ENCODE data around the gene MYO18A.

GRCh38 chr17:29059281-29059680 is 120.9 kb downstream of the MYO18A start:
- no peak for TF ChIP-seq SIN3A (IDR thresholded peaks at IDR 0.05; ENCODE audit: borderline replicate concordance, insufficient read depth, low read length)
- no peak for TF ChIP-seq POLR2AphosphoS5 (IDR thresholded peaks at IDR 0.05; ENCODE audit: low read depth, low read length)
- TF ChIP-seq TAF1 (IDR thresholded peaks at IDR 0.05; ENCODE audit: borderline replicate concordance, insufficient read depth, low read length), result no peak
- no peak for TF ChIP-seq REST (IDR thresholded peaks at IDR 0.05; ENCODE audit: insufficient read depth in 1 of 2, low read depth in 2 of 2, low read length in 2 of 2)
- no peak for TF ChIP-seq FOXP2 (optimal IDR thresholded peaks at IDR 0.05; ENCODE audit: borderline replicate concordance, extremely low read depth, extremely low read length, insufficient read depth)
